GM10847 (cell line): ENCODE measurements around the gene PI4KA.

Experiments used
- POLR2A ChIP-seq: IDR thresholded peaks from 2 replicates; pipeline ENCODE4 v1.6.1; 2011; ENCODE audit not compliant: insufficient read length; ENCODE audit errors: extremely low read depth

Gene PI4KA

GRCh38 chr22:20858615-20859416 is at the start of gene PI4KA, which contains the start of gene SNAP29:
Gene PI4KA, minus strand, starts transcription at chr22:20858811. Its CDS starts 86 bp downstream, at chr22:20858725.
Gene SNAP29, plus strand, starts transcription at chr22:20859007. Its CDS starts 104 bp downstream, at chr22:20859111.
- TF ChIP-seq POLR2A, result peak; percentile 75

- no peak for TF ChIP-seq POLR2A
These were observed 47.8 kb upstream of the PI4KA start for GRCh38 chr22:20906387-20906767.

GRCh38 chr22:20905415-20906386 is 47.1 kb upstream of the PI4KA start:
- TF ChIP-seq POLR2A, result no peak

- no peak for TF ChIP-seq POLR2A
These were observed 46.4 kb upstream of the PI4KA start for GRCh38 chr22:20904980-20905355.

- no peak for TF ChIP-seq POLR2A
These were observed 45.7 kb upstream of the PI4KA start for GRCh38 chr22:20904008-20904979.

GRCh38 chr22:20903093-20903492 is 44.5 kb upstream of the PI4KA start:
- TF ChIP-seq POLR2A, result no peak

- no peak for TF ChIP-seq POLR2A
These were observed 41.3 kb upstream of the PI4KA start for GRCh38 chr22:20899827-20900423.

- no peak for TF ChIP-seq POLR2A
These were observed 32.4 kb upstream of the PI4KA start for GRCh38 chr22:20890975-20891374.

- no peak for TF ChIP-seq POLR2A
These were observed 31.4 kb upstream of the PI4KA start for GRCh38 chr22:20889904-20890540.

GRCh38 chr22:20889025-20889704 is 30.6 kb upstream of the PI4KA start:
- no peak for TF ChIP-seq POLR2A

GRCh38 chr22:20887375-20887774 is 28.8 kb upstream of the PI4KA start:
- no peak for TF ChIP-seq POLR2A

- no peak for TF ChIP-seq POLR2A
These were observed 27.1 kb upstream of the PI4KA start for GRCh38 chr22:20885557-20886323.
